ENCODE results near the gene TLK1. TPM values are rescaled to one million over a fixed set of nuclear protein-coding genes. Genes with fewer than 3 reads are reported as not detected.

TLK1 gene
- total and polyA plus RNA-seq, 2 of the 4 experiments (the other 2 are of a cell fraction), result 7.3 to 12.5 TPM

DNA sequence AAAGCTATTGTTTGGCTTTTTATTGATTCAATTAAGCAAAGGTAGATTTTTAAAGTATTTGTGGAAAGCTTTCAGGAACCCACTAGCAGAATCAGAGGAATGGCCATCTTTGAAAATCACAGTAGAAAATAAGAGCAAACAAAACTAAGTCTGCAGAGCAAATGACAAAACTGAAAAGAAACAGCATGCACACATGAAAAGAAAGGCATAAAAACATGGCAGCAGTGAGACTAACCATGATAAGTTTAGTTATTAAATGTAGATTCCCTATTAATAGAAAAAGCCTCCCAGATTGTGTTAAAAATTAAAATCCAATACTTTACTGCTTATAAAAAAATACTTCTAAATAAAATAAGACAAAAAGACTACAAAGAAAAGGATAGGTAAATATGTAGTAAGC, 9.1 kb upstream of the TLK1 start:
- no peak overlapping the region for H3K56ac ChIP-seq (ENCODE audit: extremely low read depth, insufficient read depth, low read length)
- H3K4me1 ChIP-seq (ENCODE audit: control insufficient read depth, insufficient read depth, low read length), result no peaks in the 10 kb centered on the region
- H3K9ac ChIP-seq (ENCODE audit: low read depth, low read length), result no peak overlapping the region
- no peaks in the 10 kb centered on the region for H3K79me1 ChIP-seq (ENCODE audit: low read depth in 1 of 2, low read length in 2 of 2)
- no peak overlapping the region for H3K18ac ChIP-seq (ENCODE audit: low read depth, low read length)
- H2AK5ac ChIP-seq (ENCODE audit: low read depth, low read length), result no peak overlapping the region
- H3K36me3 ChIP-seq (ENCODE audit: control insufficient read depth, insufficient read depth, low read length), result no peaks in the 10 kb centered on the region
- no peak overlapping the region for H2BK15ac ChIP-seq (ENCODE audit: low read depth, low read length)
- ChIA-PET POLR2A (ENCODE audit: unreplicated experiment) (interaction anchor here (0.7 kb wide), 1 partner anchor 11 kb away, joined by 4 read pairs; no protein-coding TSS in a partner anchor), CTCF (interaction anchor here (0.6 to 1.4 kb wide), 2 partner anchors 11 to 117 kb away, joined by 3 to 4 read pairs; no protein-coding TSS in a partner anchor)
- no peak overlapping the region for H2BK20ac ChIP-seq (ENCODE audit: low read depth, low read length)
- H3K23ac ChIP-seq (ENCODE audit: low read depth, low read length), result no peak overlapping the region
- H3K4me2 ChIP-seq (ENCODE audit: low read depth, low read length), result no peak overlapping the region
- no peak overlapping the region for H4K91ac ChIP-seq (ENCODE audit: insufficient read depth, low read depth, low read length)
- ATAC-seq (ENCODE audit: low read depth) (no peak), DNase-seq (no peak)
- no peaks in the 10 kb centered on the region; the same call in 1 of the 2 replicates for H3K27me3 ChIP-seq (ENCODE audit: control insufficient read depth, insufficient read depth, low read length)
- H3K27ac ChIP-seq (ENCODE audit: insufficient read depth, low read length), result no peak overlapping the region
- no peak overlapping the region for H3K4ac ChIP-seq (ENCODE audit: low read depth, low read length)
- H2BK5ac ChIP-seq (ENCODE audit: low read depth, low read length, poor library complexity, severe bottlenecking), result no peak overlapping the region
- H4K8ac ChIP-seq (ENCODE audit: low read depth in 2 of 2, low read length in 2 of 2), result no peak overlapping the region
- no peaks in the 10 kb centered on the region for H3K9me3 ChIP-seq (ENCODE audit: control insufficient read depth, insufficient read depth, low read length)
- H4K20me1 ChIP-seq (ENCODE audit: insufficient read depth, low read length), result no peaks in the 10 kb centered on the region
- BruUV-seq (replicated peaks), result no TSS peak
- H2BK120ac ChIP-seq (ENCODE audit: low read depth, low read length), result no peak overlapping the region
- H2AFZ ChIP-seq (replicated peaks; ENCODE audit: low read length, poor library complexity), result no peak overlapping the region
- H2AK9ac ChIP-seq (replicated peaks; ENCODE audit: low read depth, low read length, poor library complexity), result no peak overlapping the region
- in situ Hi-C loops (cut with MboI; ENCODE audit: low sequenced_read_pairs), result loop anchor here (10.0 kb wide), 1 partner anchor 245 kb away; no protein-coding TSS in a partner anchor
- dilution Hi-C loops (cut with HindIII; ENCODE audit: low sequenced_read_pairs, unreplicated experiment), result no loop called here
- H3K14ac ChIP-seq (replicated peaks; ENCODE audit: low read depth, low read length), result no peak overlapping the region
- H3K4me3 ChIP-seq (ENCODE audit: insufficient read depth, low read depth, low read length), result no peak overlapping the region
- no peak overlapping the region for H4K5ac ChIP-seq (ENCODE audit: low read depth, low read length)
- no peaks in the 10 kb centered on the region for H3K9me1 ChIP-seq (ENCODE audit: insufficient read depth, low read length)
- intact Hi-C loops (cut with micrococcal nuclease), result no loop called here
- TF ChIP-seq, protein P1, sequence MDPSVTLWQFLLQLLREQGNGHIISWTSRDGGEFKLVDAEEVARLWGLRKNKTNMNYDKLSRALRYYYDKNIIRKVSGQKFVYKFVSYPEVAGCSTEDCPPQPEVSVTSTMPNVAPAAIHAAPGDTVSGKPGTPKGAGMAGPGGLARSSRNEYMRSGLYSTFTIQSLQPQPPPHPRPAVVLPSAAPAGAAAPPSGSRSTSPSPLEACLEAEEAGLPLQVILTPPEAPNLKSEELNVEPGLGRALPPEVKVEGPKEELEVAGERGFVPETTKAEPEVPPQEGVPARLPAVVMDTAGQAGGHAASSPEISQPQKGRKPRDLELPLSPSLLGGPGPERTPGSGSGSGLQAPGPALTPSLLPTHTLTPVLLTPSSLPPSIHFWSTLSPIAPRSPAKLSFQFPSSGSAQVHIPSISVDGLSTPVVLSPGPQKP (IDR thresholded peaks at IDR 0.05; ENCODE audit: borderline replicate concordance, low read depth, low read length), result no peak
- TF ChIP-seq, protein P2, sequence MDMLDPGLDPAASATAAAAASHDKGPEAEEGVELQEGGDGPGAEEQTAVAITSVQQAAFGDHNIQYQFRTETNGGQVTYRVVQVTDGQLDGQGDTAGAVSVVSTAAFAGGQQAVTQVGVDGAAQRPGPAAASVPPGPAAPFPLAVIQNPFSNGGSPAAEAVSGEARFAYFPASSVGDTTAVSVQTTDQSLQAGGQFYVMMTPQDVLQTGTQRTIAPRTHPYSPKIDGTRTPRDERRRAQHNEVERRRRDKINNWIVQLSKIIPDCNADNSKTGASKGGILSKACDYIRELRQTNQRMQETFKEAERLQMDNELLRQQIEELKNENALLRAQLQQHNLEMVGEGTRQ (IDR thresholded peaks at IDR 0.05; ENCODE audit: low read depth, low read length), result no peak
- TF ChIP-seq MAFK (IDR thresholded peaks at IDR 0.05; ENCODE audit: low read depth, low read length), result no peak
- TF ChIP-seq, protein P3, sequence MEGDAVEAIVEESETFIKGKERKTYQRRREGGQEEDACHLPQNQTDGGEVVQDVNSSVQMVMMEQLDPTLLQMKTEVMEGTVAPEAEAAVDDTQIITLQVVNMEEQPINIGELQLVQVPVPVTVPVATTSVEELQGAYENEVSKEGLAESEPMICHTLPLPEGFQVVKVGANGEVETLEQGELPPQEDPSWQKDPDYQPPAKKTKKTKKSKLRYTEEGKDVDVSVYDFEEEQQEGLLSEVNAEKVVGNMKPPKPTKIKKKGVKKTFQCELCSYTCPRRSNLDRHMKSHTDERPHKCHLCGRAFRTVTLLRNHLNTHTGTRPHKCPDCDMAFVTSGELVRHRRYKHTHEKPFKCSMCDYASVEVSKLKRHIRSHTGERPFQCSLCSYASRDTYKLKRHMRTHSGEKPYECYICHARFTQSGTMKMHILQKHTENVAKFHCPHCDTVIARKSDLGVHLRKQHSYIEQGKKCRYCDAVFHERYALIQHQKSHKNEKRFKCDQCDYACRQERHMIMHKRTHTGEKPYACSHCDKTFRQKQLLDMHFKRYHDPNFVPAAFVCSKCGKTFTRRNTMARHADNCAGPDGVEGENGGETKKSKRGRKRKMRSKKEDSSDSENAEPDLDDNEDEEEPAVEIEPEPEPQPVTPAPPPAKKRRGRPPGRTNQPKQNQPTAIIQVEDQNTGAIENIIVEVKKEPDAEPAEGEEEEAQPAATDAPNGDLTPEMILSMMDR (conservative IDR thresholded peaks at IDR 0.05; ENCODE audit: low read depth, low read length), result no peak
- no peak for TF ChIP-seq RFX5 (IDR thresholded peaks at IDR 0.05; ENCODE audit: low read depth, low read length)
- TF ChIP-seq CHD1 (IDR thresholded peaks at IDR 0.05; ENCODE audit: low read depth, low read length), result no peak
- no peak for TF ChIP-seq FOS (IDR thresholded peaks at IDR 0.05; ENCODE audit: low read depth, low read length)
- no peak for TF ChIP-seq NFE2L2 (IDR thresholded peaks at IDR 0.05; ENCODE audit: low read depth, low read length)
- TF ChIP-seq MAZ (IDR thresholded peaks at IDR 0.05; ENCODE audit: borderline replicate concordance, low read depth, low read length), result no peak
- TF ChIP-seq SMC3 (IDR thresholded peaks at IDR 0.05; ENCODE audit: low read depth, low read length), result no peak
- TF ChIP-seq MXI1 (IDR thresholded peaks at IDR 0.05; ENCODE audit: borderline replicate concordance, low read depth, low read length), result no peak
- no peak for TF ChIP-seq POLR2A (IDR thresholded peaks at IDR 0.05; ENCODE audit: low read depth, low read length)
- TF ChIP-seq CEBPB (IDR thresholded peaks at IDR 0.05; ENCODE audit: low read depth, low read length), result no peak
- no peak for TF ChIP-seq RCOR1 (IDR thresholded peaks at IDR 0.05; ENCODE audit: insufficient replicate concordance, low read length)
- TF ChIP-seq RAD21 (IDR thresholded peaks at IDR 0.05; ENCODE audit: low read length), result no peak
- TF ChIP-seq BHLHE40 (IDR thresholded peaks at IDR 0.05; ENCODE audit: low read depth, low read length), result no peak
